Panc1 (cell line): Measurements from ENCODE around the gene MXD3. TPM values are rescaled to one million over a fixed set of nuclear protein-coding genes. Genes with fewer than 3 reads are reported as not detected.
A peak's percentile ranks its signal among the peaks of the same experiment; 100 is the strongest.

Source experiments
- ATAC-seq: fragments of 200-7000 bp; cut with Tn5 transposase; 2 replicates; pipeline ENCODE4 v1.9.1; 2020; ENCODE audit warnings: mild to moderate bottlenecking, moderate library complexity
- BruUV-seq: library from RNA; stranded (reverse); fragments of 400-500 nt; replicated peaks from 2 replicates; lab custom pipeline; 2021; lab: Mats Ljungman, UMichigan
- CTCF ChIA-PET: fragments of 300-600 bp; sonication (Branson Sonifier 250); formaldehyde crosslinking; loops from one replicate; lab custom pipeline; 2022; ENCODE audit warnings: antibody characterized with exemption; lab: Charles Lee
- POLR2A ChIA-PET: fragments of 300-600 bp; sonication (Branson Sonifier 250); formaldehyde crosslinking; loops from one replicate; lab custom pipeline; 2022; ENCODE audit warnings: antibody characterized with exemption; lab: Charles Lee
- DNase-seq: peaks from one replicate; pipeline ENCODE4 v3.0.0-alpha.2; 2010; ENCODE audit warnings: low read depth, low spot score
- H3K27ac ChIP-seq: 2 replicates; pipeline ENCODE4 v1.5.1; 2011; ENCODE audit warnings: mild to moderate bottlenecking, low read length, inconsistent platforms
- H3K27me3 ChIP-seq: fragments of 200-500 bp; sonication (Bioruptor generic); 2 replicates; pipeline ENCODE4 v1.6.0; 2014; ENCODE audit warnings: low read length, inconsistent platforms; ENCODE audit not compliant: control insufficient read depth, insufficient read depth
- H3K36me3 ChIP-seq: fragments of 200-500 bp; sonication (Bioruptor generic); 2 replicates; pipeline ENCODE4 v1.5.1; 2014; ENCODE audit warnings: inconsistent platforms, mild to moderate bottlenecking, low read length, moderate library complexity; ENCODE audit not compliant: control insufficient read depth, insufficient read depth
- H3K4me1 ChIP-seq: 2 replicates; pipeline ENCODE4 v1.5.1; 2011; ENCODE audit warnings: inconsistent platforms, mild to moderate bottlenecking, low read length, moderate library complexity; ENCODE audit not compliant: control insufficient read depth, insufficient read depth
- H3K4me3 ChIP-seq, 2 experiments: 2 replicates each; pipeline ENCODE4 v1.5.1; 2011 to 2012; ENCODE audit warnings: low read depth in 2 of 2, low read length in 2 of 2, mild to moderate bottlenecking in 2 of 2, inconsistent platforms in 1 of 2, moderate library complexity in 1 of 2
- H3K9me3 ChIP-seq: fragments of 200-500 bp; sonication (Bioruptor generic); 2 replicates; pipeline ENCODE4 v1.5.1; 2014; ENCODE audit warnings: low read depth, mild to moderate bottlenecking, inconsistent platforms, low read length, moderate library complexity; ENCODE audit not compliant: control insufficient read depth, insufficient read depth
- CTCF ChIP-seq: fragments of 450-650 bp; IDR thresholded peaks from 2 replicates; pipeline ENCODE4 v1.5.1; 2017; ENCODE audit warnings: mild to moderate bottlenecking
- POLR2AphosphoS5 ChIP-seq: IDR thresholded peaks from 2 replicates; pipeline ENCODE4 v1.6.1; 2012; ENCODE audit warnings: mild to moderate bottlenecking, low read depth, low read length, moderate library complexity
- REST ChIP-seq, 2 experiments: IDR thresholded peaks; 2 replicates each; pipeline ENCODE4 v1.6.1; 2011 to 2012; ENCODE audit warnings: low read depth in 2 of 2, control low read depth in 1 of 2, low read length in 1 of 2, mild to moderate bottlenecking in 1 of 2, moderate library complexity in 1 of 2; ENCODE audit not compliant: insufficient read depth in 1 of 2
- SIN3A ChIP-seq: IDR thresholded peaks from 2 replicates; pipeline ENCODE4 v1.6.1; 2012; ENCODE audit warnings: low read depth, mild to moderate bottlenecking, low read length, moderate library complexity, borderline replicate concordance; ENCODE audit not compliant: insufficient read depth
- TCF7L2 ChIP-seq: IDR thresholded peaks from 2 replicates; pipeline ENCODE4 v1.6.1; 2011; ENCODE audit warnings: mild to moderate bottlenecking, low read depth, low read length, inconsistent platforms
- in situ Hi-C: cut with HindIII; loops from 2 replicates; pipeline ENCODE4 v1.10.0; 2016; ENCODE audit warnings: low sequenced_read_pairs, low pct_unique_long_range_greater_than_20kb
- intact Hi-C: fragments of 100-400 bp; cut with micrococcal nuclease; formaldehyde crosslinking; loops from one replicate; pipeline ENCODE4 v1.10.0; 2022; ENCODE audit not compliant: unreplicated experiment
- total RNA-seq: library from RNA; stranded (reverse); gene quantifications from one replicate; pipeline ENCODE4 v1.2.1, GENCODE V29; 2021; ENCODE audit not compliant: unreplicated experiment

The MXD3 gene
- total RNA-seq, 1 experiment from 2014 or later = 12.0 TPM

- no TSS peak for BruUV-seq
- TF ChIP-seq SIN3A (no peak), TCF7L2 (no peak), REST (IDR thresholded peaks at IDR 0.05; ENCODE audit: insufficient read depth in 1 of 2, low read depth in 2 of 2, low read length in 1 of 2) (no peak), CTCF (peak; percentile 65), POLR2AphosphoS5 (no peak)
- intact Hi-C loops = loop anchor here (5.0 kb wide), 1 partner anchor 190 kb away; no protein-coding TSS in a partner anchor
- peaks cover 34% of the 10 kb centered on the region for H3K4me1 ChIP-seq
- peak overlapping the region; percentile 62; the same call in 1 of the 2 replicates for H3K27ac ChIP-seq
- CTCF ChIA-PET = no interaction called here
- DNase-seq = no peak
- H3K36me3 ChIP-seq = no peaks in the 10 kb centered on the region; the same call in none of the 2 replicates
- POLR2A ChIA-PET = no interaction called here
- peak overlapping the region; percentile 81 to 97 for H3K4me3 ChIP-seq
- in situ Hi-C loops = no loop called here
- H3K9me3 ChIP-seq = no peaks in the 10 kb centered on the region
- ATAC-seq = peak; percentile 71
- H3K27me3 ChIP-seq = no peaks in the 10 kb centered on the region
Observed at GRCh38 chr5:177302354-177303110, 9.2 kb downstream of the MXD3 start.

GRCh38 chr5:177301503-177302165 is 10.1 kb downstream of the MXD3 start:
- BruUV-seq = no TSS peak
- DNase-seq (no peak), ATAC-seq (peak; percentile 13; the same call in 1 of the 2 replicates)
- Histone ChIP-seq H3K9me3 (no peaks in the 10 kb centered on the region), H3K36me3 (no peaks in the 10 kb centered on the region; the same call in none of the 2 replicates), H3K27ac (no peak overlapping the region; the same call in 1 of the 2 replicates), H3K4me3 (no peak overlapping the region), H3K27me3 (no peaks in the 10 kb centered on the region), H3K4me1 (peaks cover 34% of the 10 kb centered on the region)
- intact Hi-C loops = loop anchor here (5.0 kb wide), 1 partner anchor 189 kb away; no protein-coding TSS in a partner anchor
- ChIA-PET POLR2A (no interaction called here), CTCF (interaction anchor here (1.0 to 1.2 kb wide), 2 partner anchors 8 to 188 kb away, joined by 3 to 4 read pairs; no protein-coding TSS in a partner anchor)
- TF ChIP-seq SIN3A (no peak), CTCF (no peak), POLR2AphosphoS5 (no peak), REST (IDR thresholded peaks at IDR 0.05; ENCODE audit: insufficient read depth in 1 of 2, low read depth in 2 of 2, low read length in 1 of 2) (no peak), TCF7L2 (no peak)
- in situ Hi-C loops = no loop called here
